Sciatic nerve (tissue), 2 donors: ENCODE measurements around the gene ELAC2. TPM values are rescaled to one million over a fixed set of nuclear protein-coding genes. Genes with fewer than 3 reads are reported as not detected.
A peak's percentile ranks its signal among the peaks of the same experiment; 100 is the strongest.

Experiments used
- ATAC-seq: fragments of 200-7000 bp; cut with Tn5 transposase; one replicate; pipeline ENCODE4 v1.9.1; 2020; ENCODE audit warnings: mild to moderate bottlenecking, moderate library complexity
- DNase-seq: peaks from one replicate; pipeline ENCODE4 v3.0.0-alpha.2; 2020; ENCODE audit warnings: low spot score
- intact Hi-C: fragments of 100-400 bp; cut with DNase I; formaldehyde crosslinking; loops from one replicate; pipeline ENCODE4 v1.14.2; 2022
- total RNA-seq: library from RNA; stranded (reverse); fragmentation: NEBNext Ultra II Directional; extraction: Animal tissue kit (Norgen Biotek cat#: 25700); gene quantifications from one replicate; pipeline ENCODE4 v1.2.1, GENCODE V29; 2021
- donor health status: DM: no; HTN: no; CAD: no.
- donor health status: DM: no; HTN: no; CAD: no.

ELAC2 gene, protein sequence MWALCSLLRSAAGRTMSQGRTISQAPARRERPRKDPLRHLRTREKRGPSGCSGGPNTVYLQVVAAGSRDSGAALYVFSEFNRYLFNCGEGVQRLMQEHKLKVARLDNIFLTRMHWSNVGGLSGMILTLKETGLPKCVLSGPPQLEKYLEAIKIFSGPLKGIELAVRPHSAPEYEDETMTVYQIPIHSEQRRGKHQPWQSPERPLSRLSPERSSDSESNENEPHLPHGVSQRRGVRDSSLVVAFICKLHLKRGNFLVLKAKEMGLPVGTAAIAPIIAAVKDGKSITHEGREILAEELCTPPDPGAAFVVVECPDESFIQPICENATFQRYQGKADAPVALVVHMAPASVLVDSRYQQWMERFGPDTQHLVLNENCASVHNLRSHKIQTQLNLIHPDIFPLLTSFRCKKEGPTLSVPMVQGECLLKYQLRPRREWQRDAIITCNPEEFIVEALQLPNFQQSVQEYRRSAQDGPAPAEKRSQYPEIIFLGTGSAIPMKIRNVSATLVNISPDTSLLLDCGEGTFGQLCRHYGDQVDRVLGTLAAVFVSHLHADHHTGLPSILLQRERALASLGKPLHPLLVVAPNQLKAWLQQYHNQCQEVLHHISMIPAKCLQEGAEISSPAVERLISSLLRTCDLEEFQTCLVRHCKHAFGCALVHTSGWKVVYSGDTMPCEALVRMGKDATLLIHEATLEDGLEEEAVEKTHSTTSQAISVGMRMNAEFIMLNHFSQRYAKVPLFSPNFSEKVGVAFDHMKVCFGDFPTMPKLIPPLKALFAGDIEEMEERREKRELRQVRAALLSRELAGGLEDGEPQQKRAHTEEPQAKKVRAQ
- total RNA-seq: 51.4 TPM

DNA sequence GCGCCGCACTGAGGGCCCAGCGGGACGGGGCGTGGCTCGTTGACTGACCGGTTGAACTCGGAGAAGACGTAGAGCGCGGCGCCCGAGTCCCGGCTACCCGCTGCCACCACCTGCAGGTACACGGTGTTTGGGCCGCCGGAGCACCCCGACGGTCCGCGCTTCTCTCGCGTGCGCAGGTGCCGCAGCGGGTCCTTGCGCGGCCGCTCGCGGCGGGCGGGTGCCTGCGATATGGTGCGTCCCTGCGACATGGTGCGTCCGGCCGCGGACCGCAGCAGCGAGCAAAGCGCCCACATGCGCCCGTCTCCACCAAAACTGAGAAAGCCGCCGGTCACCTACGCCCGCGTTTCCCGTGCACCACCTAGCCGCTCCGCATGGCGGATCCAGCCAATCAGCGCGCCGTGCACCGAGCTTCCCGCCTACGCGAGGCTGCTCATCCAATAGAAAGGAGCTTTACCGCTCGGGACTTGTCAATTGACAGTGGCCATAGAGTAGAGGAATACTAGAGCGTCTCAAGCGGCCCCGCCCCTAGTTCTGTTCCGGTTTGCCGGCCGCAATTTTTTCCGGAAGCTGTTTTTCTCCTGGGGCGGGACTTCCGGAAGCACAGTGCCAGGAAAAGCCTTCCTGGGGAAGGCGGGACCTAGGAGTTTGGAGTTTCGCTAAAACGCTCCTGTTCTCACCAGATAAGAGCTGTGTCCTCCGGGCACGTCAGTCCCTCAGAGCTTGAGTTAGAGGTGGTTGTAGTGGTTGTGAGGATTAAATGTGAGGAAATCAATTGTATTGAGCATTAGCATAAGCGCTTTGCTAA, at the start of gene ELAC2:
ELAC2 (minus strand) TSS at position 373 of the 805 bp plus-strand sequence; CDS start at position 293, 80 bp downstream.
- intact Hi-C loops: no loop called here

DNA sequence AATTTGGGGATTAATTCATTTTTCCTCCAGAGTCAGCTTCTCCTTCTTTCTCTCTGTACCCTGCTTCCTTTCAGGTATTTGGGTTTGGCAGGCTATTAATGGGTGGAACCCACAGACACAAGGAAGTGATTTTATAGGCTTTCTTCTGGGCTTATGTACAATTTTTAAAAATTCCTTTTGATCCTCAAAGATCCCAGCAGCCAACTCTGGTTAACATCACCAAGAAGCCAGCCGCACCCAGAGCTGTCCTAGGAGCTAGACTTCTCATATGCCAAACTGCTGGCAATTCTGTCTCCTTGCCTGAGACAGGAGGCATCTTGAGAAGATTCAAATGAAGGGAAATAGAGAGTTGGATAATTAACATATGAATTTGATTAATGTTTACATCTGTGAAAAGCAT, 47.2 kb upstream of the ELAC2 start:
- intact Hi-C loops: no loop called here
- ATAC-seq (no peak), DNase-seq (no peak)

More for the DNA sequence above, at the start of gene ELAC2:
- DNase-seq (peak; percentile 97), ATAC-seq (peak; percentile 100)

DNA sequence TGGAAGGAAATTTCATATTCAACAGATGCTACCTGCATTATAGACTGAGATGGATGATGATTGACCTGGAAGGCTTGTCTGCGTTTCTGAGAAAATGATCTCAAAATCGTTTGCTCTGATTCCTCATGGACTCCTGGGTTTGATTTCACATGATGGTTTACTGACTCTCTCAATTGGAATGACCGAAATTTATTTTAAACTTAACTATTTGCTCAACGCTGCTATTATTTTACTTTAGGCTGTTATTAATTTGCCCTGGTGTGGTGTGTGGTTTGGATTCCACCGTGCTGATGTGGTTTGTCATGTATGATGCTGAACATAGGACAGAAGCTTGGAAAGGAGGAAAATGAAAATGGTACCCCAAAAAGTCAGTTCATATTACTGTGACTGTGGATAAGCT, 37.3 kb upstream of the ELAC2 start:
- ATAC-seq: no peak
- intact Hi-C loops: no loop called here

DNA sequence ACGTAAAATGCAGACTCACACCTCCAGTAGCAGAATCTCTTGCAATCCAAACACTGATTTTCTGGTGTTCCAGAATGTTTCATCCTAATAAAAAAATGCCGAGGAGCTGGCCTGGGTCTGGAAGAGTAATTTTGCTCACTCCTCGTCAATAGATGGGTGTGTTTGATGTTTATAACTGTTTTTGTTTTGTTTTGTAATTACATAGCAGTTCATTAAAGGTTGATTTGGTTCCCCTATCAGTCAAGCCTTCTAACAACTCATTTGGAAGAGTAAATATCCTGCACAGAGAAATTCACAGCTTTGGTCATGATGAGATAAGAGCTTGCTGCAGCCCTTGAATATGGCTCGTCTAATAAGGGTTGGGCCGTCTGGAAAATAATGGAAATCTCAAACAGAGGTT, 36.8 kb upstream of the ELAC2 start:
- DNase-seq (no peak), ATAC-seq (no peak)
- intact Hi-C loops: no loop called here

More for the DNA sequence above, 37.3 kb upstream of the ELAC2 start:
- no peak for DNase-seq

DNA sequence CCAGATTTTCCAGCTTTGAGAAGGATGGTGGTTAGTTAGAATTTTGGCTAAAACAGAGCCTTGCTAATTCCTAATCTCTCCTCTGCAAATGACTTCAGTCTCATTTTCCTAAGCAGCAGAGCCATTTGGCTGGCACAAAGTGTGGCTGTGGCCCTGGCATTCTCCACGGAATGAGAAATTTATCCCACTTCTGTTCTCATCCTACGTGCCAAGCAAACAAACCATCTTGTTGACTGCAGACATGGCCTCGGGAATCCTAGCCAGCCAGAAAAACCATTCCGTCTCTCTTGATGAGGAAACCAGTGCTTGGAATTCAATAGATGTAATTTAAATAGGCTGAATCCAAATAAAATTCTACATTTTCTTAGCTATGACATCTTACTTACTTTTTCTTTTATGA, 34.1 kb upstream of the ELAC2 start:
- DNase-seq (no peak), ATAC-seq (no peak)
- intact Hi-C loops: no loop called here

DNA sequence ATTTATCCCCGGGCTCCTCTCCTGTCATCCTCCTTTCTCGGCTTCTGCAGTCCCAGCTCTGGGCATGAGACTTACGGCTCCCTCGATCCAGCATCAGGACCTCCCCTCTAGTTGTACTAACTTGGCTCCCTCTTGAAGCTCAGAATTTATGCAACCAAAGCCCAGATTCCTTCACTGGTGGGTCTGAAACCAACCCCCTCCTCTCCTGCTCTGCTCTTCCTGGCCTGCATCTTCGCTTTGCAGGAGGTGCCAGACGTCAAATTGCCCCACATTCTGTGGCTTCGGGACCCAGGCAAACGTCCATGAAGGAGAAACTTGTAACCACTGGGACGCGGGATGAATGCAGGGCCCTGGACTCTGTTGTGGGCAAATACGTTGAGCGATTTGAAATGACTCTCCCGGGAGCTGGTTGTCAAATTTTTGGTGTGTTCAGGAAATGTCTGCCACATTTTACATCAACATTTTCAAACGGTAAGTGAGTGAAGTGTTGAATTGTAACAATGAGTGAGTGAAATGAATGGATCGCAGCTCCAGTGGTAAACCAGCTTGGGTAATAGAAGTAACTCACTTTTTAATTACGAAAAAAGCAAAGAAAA, 29.3 kb upstream of the ELAC2 start:
- intact Hi-C loops: no loop called here
- ATAC-seq (no peak), DNase-seq (no peak)

DNA sequence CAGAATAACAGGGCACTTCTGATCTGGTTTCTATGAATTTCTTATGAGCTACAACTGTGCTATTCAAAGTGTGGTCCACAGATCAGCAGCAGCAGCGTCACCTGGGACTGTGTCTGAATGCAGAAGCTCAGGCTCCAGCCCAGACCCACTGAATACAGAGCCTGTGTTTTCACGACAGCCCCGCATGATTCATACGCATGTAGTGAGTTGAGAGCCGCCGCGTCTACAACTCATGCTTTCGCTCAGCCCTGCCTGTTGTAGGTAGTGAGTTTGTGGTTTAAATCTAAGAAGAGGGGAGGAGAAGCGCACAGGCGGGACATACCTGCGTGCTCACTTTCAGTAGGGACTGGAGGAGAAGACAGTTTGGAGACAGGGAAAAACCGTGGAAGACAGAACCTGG, 28.5 kb upstream of the ELAC2 start:
- ATAC-seq: no peak
- DNase-seq: no peak
- intact Hi-C loops: no loop called here

DNA sequence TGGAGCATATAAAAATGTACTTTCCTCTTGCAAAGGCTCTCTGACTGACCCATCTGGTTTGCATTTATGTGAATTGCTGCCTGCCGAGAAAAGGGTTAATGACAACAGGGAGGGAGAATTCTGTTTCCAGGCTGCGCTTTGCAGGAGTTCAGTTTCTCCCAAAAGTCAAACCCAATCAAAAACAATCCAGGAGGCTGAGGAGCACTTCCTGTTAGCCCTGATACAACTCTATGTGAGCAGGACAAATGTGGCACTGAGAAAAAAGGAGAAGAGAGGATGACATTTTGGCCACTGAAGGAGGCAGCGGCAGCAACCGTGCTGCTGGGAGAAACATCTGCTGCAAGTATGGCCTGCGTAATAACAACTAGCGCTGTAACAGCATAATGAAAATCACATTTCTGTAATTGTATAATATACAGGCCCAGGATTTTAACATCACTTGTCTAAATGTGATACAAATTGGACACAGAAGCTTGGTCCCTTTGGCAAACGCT, 26.8 kb upstream of the ELAC2 start:
- DNase-seq (no peak), ATAC-seq (no peak)
- intact Hi-C loops: no loop called here

DNA sequence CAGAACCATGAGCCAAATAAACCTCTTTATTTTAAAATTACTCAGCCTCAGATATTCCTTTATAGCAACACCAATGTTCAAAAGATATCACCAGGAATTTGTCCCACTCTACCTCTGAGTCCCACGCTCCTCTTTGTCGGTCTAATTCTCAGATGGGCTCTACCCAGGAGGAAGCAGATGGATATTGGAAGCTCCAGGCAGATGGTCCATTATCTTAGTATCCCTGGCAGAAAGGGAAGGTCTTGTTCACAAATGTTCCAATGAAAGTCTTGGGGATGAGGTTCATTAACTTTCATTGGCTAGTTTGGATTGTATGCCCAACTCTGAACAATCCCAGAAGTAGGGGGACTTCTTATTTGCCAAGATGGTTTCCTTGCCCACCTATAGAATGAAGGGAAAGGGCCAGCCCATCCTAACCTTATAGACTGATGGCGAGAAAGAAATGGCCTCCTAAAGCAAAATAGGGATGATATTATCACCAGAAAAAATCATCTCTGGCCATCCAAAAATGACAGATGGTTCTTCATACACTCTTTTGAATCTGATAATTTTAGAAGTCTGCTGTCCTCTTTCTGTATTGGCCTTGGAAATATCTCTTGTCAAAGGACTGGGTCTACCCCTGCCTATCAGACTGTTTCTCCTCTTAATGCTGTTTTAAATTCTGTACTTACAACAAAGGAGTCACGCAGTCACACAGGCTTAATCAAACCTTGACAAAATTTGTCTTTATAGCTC, 21.3 kb upstream of the ELAC2 start:
- no peak for ATAC-seq
- DNase-seq: no peak
- intact Hi-C loops: no loop called here

DNA sequence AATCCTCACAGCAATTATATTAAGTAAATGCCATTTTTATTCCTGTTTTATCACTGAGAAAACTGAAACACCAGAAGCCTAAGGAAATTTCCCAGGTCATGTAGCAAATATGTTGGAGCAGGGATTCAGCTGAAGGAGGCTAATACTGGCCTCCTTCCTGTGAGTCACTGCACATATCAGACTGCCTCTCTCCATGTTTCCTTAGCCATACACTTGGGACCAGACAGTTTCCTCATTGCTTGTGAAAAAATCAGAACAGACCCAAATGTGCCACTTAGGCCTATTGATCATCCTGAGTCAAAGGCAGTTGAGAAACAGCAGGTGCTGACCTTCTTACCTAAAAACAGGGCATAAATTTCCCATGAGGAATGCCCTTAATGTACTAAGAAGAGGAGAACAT, 18.9 kb upstream of the ELAC2 start:
- intact Hi-C loops: no loop called here

DNA sequence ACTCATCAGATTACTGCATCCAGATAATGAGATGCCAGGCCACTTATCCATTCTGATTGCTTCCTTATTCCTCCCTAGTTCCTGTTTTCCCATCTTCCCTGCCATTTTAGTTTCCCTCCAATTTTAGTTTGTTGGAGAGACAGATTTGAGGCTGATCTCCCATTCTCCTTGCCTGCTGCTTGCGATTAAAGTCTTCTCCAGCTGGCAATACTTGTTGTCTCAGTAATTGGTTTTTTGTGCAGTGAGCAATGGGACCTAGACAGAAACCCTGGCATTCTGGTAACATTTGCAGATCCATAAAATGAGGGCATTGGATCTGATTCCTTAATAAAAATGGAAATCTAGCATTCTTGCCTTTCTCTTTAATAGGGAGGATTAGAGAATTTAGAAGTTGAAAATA, 17.6 kb upstream of the ELAC2 start:
- ATAC-seq (no peak), DNase-seq (no peak)
- intact Hi-C loops: no loop called here

More for the DNA sequence above, 18.9 kb upstream of the ELAC2 start:
- DNase-seq (no peak), ATAC-seq (no peak)

DNA sequence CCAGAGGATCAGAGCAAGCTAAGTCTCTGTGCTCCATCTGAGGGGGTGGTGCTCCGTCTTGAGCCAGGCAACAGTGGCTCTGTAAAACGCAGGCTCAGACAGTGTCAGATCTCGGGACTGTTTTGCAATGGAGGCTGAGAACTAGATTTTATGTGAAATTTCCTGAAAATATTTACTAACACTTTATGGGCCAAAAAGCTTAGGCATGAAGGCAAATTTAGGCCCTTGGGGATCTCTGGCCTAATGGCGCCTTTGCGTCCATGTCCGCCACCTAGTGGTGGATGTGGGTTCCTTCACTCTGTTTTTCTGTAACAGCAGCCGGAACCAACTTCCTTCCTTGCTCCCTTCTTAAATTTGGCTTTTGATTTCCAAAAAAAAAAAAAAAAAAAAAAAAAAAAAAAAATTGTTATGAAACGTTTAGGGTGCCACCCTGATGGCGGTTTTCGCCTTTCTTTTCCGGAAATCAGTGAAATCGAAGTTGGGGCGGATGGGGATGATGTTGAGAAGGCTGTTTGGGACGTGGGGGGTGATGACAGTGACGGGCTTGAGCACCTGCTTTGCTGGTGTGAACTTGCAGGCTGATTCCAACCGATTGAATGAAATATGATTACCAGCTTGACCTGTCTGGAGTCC, 14.0 kb upstream of the ELAC2 start:
- intact Hi-C loops: no loop called here
- peak; percentile 63 for DNase-seq
- ATAC-seq: peak; percentile 70

DNA sequence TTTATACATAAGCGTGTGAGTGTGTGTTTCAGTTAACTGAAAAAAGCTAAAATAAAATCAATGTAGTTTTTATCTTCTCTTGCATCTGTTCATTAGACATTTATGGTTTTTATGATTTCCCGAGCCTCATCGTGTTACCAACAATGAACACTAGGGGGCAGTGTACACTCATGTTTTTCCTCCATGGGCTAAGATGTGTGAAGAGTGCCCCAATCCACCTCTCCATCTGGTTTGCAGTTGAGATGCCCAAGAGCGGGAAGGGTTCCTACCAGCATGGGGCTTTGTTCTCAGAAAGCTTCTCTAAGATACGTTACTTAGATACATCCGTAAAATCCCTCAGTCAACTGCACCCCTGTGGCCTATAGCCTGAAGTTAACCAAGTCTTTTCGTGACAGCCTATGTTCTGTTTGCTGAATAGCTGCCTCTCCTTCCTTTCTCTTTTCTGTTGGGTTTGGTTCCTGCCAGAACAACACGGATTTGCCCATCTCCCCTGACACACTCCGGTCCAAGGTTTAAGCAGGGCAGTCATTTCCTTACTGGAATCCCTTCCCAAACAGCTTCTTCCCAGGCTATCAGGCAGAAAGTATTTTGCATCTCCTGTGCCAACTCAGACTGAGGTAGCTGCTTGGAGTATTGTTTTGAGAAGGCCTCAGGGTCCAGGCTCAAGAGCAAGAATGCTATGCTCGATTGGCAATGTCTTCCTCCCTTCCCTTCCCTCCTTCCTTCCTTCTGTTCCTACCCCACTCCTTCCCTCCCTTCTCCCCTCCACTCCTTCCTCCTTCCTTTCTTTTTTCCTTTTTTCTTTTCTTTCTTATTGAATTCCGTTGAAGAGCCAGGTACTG, 12.9 kb upstream of the ELAC2 start:
- no peak for DNase-seq
- ATAC-seq: peak; percentile 68
- intact Hi-C loops: no loop called here

DNA sequence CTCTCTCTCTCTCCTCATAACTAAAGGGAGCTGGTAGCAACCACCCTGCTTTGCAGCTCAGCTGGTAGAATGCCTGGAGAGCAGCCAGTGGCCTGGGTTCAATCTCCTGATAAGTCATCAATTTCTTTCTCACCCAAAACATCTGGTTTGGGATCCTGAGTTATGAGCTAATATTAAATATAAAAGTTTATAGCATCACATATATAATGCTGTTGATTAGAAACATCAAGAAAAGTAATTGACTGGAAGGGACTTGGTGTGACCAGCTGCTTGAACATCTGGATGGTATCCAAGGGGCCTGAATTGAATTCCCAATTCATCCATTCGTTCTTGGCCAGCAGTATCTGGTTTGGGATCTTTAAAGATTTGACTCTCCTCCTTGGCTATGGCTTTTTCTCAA, 12.2 kb upstream of the ELAC2 start:
- ATAC-seq: no peak
- intact Hi-C loops: no loop called here
- DNase-seq: no peak

DNA sequence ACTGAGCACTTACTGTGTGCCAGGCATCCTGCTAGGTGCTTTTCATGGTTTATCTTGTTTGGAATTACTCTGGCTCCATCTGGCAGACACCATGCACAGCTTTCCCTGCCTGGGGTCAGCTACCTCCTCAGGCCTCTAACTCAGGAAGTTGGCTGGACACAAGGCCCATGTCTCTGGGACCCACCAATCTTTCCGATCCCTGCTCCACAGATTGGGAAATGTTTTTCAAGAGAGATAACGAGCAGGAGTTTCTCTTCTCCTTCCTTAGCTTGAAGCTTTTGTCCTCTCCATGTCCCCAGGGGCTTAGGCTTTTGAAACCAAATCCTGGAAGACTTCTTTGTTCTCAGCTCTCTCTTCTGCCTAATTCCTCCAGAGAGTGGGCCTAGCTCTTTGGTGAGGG, 11.5 kb upstream of the ELAC2 start:
- no peak for DNase-seq
- intact Hi-C loops: no loop called here
- no peak for ATAC-seq

DNA sequence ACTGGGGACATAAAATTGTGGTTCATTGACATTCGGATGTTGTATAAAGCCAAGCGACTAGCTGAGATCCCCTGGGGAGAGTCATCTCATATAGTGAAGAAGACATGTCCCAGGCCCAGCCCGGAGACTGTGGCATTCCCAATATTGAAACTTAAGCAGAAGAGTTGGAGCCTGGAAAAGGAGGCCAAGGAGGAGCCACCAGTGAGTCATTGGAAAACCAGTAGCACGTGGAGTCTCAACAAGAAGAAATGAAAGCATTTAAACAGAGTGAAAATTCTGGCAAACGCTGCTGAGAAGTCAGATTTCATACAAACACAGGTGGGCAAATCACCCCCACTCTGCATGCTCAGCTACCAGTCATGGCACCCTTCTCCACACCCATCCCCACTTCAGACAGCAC, 9.4 kb upstream of the ELAC2 start:
- no peak for ATAC-seq
- DNase-seq: no peak
- intact Hi-C loops: no loop called here

DNA sequence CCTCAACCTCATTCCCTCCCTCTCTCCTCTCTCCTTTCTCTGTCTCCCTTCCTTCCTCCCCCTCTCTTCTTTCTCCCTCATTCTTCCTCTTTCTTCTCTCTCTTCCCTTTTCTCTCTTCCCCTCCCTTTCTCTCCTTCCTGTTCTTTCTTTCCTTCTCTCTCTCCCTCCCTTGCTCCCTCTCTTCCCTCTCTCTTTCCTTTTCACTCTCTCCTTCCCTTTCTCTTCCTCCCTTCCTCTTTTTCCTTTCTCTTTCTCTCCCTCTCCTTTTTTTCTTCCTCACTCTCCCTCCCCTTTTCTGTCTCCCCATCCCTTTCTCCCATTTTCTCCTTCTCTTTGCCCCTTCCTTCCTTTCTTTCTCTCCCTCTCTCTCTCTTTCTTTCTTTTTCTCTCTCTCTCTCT, 7.9 kb upstream of the ELAC2 start:
- intact Hi-C loops: no loop called here
- ATAC-seq (no peak), DNase-seq (no peak)
